Peyer's patch (tissue), 4 donors: ENCODE results near the gene IDH3B. TPM values are rescaled to one million over a fixed set of nuclear protein-coding genes. Genes with fewer than 3 reads are reported as not detected.
A peak's percentile ranks its signal among the peaks of the same experiment; 100 is the strongest.

Source experiments
- DNase-seq, 3 donors: peaks; one replicate each; pipeline ENCODE4 v3.0.0-alpha.2; 2017 to 2019
- H3K27ac ChIP-seq, 4 donors: fragments of 200-600 bp; sonication (generic); one replicate each; pipeline ENCODE4 v1.5.1; 2016 to 2019
- H3K27me3 ChIP-seq, 2 donors: fragments of 200-600 bp; sonication (generic); one replicate each; pipeline ENCODE4 v1.5.1; 2019
- H3K36me3 ChIP-seq, 3 donors: fragments of 200-600 bp; sonication (generic); one replicate each; pipeline ENCODE4 v1.5.1; 2016 to 2019
- H3K4me1 ChIP-seq, 4 donors: fragments of 200-600 bp; sonication (generic); one replicate each; pipeline ENCODE4 v1.5.1; 2016 to 2019
- H3K4me3 ChIP-seq, 4 donors: fragments of 200-600 bp; sonication (generic); 1 replicate in 3 of 4; 2 replicates in 1 of 4; pipeline ENCODE4 v1.5.1; 2016 to 2019; ENCODE audit warnings: mild to moderate bottlenecking in 1 of 4
- H3K9me3 ChIP-seq, 4 donors: fragments of 200-600 bp; sonication (generic); one replicate each; pipeline ENCODE4 v1.5.1; 2016 to 2019; ENCODE audit warnings: mild to moderate bottlenecking in 1 of 4
- POLR2A ChIP-seq, 2 donors: fragments of 450-650 bp; IDR thresholded peaks; one replicate each; pipeline ENCODE4 v1.5.1; 2017; ENCODE audit warnings: antibody characterized with exemption in 2 of 2, mild to moderate bottlenecking in 2 of 2, moderate library complexity in 2 of 2
- total RNA-seq, 4 donors: library from RNA; depleted of rRNA; stranded (reverse); fragments of >200 nt; gene quantifications; one replicate each; pipeline ENCODE4 v1.1.0, GENCODE V29; 2016
- TF ChIP-seq, protein P1 (sequence below), 6 experiments: fragments of 450-650 bp in 4 of 6; fragments of 200-600 bp in 2 of 6; sonication (generic) in 1 of 6; IDR thresholded peaks; one replicate each; pipeline ENCODE4 v1.5.1; 2017 to 2019; ENCODE audit warnings: antibody characterized with exemption in 6 of 6, mild to moderate bottlenecking in 3 of 6, moderate library complexity in 1 of 6

Gene IDH3B
- total RNA-seq, 4 donors from 2014 or later, result 113 to 156 (median 134) TPM

DNA sequence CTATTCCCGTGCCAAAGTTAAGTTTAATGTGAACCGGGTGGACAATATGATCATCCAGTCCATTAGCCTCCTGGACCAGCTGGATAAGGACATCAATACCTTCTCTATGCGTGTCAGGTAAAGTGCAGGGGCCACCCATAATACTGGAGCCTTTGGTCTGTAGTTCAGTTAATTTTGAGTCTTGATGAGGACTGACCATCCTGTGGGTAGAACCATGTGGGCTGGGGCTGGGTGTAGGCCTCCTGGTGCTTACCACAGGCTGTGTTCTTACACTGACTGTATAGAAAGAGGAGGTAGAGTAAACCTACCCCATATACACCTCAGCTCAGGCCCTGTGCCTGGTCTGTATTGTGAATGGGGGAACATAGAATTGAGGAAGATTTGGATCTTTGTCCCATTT lies 9.2 kb downstream of the IDH3B start:
- DNase-seq, result no peak
- Histone ChIP-seq H3K27me3 (no peaks in the 10 kb centered on the region), H3K4me1 (peaks cover 0 to 26% (median 4%) of the 10 kb centered on the region in 4 donors), H3K9me3 (no peaks in the 10 kb centered on the region), H3K4me3 (no peak overlapping the region), H3K27ac (no peak overlapping the region), H3K36me3 (peaks cover 0 to 58% (median 0%) of the 10 kb centered on the region in 3 donors)
- no peak for TF ChIP-seq POLR2A (IDR thresholded peaks at IDR 0.05)
- TF ChIP-seq, protein P1, sequence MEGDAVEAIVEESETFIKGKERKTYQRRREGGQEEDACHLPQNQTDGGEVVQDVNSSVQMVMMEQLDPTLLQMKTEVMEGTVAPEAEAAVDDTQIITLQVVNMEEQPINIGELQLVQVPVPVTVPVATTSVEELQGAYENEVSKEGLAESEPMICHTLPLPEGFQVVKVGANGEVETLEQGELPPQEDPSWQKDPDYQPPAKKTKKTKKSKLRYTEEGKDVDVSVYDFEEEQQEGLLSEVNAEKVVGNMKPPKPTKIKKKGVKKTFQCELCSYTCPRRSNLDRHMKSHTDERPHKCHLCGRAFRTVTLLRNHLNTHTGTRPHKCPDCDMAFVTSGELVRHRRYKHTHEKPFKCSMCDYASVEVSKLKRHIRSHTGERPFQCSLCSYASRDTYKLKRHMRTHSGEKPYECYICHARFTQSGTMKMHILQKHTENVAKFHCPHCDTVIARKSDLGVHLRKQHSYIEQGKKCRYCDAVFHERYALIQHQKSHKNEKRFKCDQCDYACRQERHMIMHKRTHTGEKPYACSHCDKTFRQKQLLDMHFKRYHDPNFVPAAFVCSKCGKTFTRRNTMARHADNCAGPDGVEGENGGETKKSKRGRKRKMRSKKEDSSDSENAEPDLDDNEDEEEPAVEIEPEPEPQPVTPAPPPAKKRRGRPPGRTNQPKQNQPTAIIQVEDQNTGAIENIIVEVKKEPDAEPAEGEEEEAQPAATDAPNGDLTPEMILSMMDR (IDR thresholded peaks at IDR 0.05), result no peak

DNA sequence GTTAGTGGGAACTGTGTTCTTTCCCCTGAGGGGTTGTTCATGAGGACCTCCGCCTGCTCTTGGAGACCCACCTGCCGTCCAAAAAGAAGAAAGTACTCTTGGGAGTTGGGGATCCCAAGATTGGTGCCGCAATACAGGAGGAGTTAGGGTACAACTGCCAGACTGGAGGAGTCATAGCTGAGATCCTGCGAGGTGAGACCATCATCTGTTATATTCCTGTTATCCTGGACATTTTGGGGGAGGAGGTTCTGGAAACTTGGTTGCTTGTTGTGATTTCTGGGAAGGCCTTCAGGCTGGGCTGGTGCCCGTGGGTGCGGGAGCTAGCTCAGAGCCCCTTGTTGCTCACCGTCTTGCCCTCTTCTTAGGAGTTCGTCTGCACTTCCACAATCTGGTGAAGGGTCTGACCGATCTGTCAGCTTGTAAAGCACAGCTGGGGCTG lies 9.6 kb downstream of the IDH3B start:
- Histone ChIP-seq H3K36me3 (peaks cover 0 to 54% (median 0%) of the 10 kb centered on the region in 3 donors), H3K9me3 (no peaks in the 10 kb centered on the region), H3K4me1 (peaks cover 0 to 26% (median 4%) of the 10 kb centered on the region in 4 donors), H3K27me3 (no peaks in the 10 kb centered on the region), H3K27ac (no peak overlapping the region), H3K4me3 (peak overlapping the region in 1 of 4 donors; percentile 97)
- TF ChIP-seq, protein P1 (IDR thresholded peaks at IDR 0.05), result no peak
- TF ChIP-seq POLR2A (IDR thresholded peaks at IDR 0.05), result no peak
- no peak for DNase-seq

DNA sequence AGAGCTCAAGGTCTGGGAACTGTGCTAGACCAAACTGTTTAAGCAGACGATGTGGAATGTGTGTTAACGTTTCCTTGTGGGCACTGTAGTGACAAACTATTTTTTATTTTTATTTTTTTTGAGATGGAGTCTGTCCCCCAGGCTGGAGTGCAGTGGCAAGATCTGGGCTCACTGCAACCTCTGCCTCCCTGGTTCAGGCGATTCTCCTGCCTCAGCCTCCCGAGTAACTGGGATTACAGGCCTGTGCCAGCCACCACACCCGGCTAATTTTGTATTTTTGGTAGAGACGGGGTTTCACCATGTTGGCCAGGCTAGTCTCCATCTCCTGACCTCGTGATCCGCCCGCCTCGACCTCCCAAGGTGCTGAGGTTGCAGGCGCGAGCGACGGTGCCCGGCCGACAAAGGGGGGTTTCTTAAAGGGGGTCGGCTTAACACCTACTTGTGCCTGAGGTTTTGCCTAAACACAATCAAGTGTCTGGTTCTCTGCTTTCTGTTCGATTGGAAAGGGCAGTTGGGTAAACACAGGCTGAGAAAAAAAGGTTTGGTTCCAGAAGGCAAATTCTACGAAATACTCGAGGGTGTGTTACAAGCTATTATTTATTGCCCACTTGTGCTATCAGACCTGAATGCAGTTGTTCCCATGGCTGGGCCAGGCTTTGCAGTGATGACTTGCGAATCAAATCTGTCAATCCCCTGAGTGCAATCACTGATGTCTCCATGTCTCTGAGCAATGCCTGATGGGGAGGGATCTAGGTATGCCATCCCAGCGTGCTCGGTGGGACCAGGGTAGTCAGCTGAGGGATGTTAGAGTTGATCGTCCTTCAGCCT lies 10.2 kb downstream of the IDH3B start:
- H3K4me3 ChIP-seq, result peak overlapping the region; percentile 65 to 97 (median 72)
- peaks cover 0 to 26% (median 4%) of the 10 kb centered on the region in 4 donors for H3K4me1 ChIP-seq
- no peak for DNase-seq
- TF ChIP-seq, protein P1 (IDR thresholded peaks at IDR 0.05), result no peak
- TF ChIP-seq POLR2A (IDR thresholded peaks at IDR 0.05), result no peak
- H3K27ac ChIP-seq, result peak overlapping the region in 1 of 4 donors; percentile 95
- H3K27me3 ChIP-seq, result no peaks in the 10 kb centered on the region
- H3K9me3 ChIP-seq, result no peaks in the 10 kb centered on the region
- peaks cover 0 to 48% (median 0%) of the 10 kb centered on the region in 3 donors for H3K36me3 ChIP-seq

DNA sequence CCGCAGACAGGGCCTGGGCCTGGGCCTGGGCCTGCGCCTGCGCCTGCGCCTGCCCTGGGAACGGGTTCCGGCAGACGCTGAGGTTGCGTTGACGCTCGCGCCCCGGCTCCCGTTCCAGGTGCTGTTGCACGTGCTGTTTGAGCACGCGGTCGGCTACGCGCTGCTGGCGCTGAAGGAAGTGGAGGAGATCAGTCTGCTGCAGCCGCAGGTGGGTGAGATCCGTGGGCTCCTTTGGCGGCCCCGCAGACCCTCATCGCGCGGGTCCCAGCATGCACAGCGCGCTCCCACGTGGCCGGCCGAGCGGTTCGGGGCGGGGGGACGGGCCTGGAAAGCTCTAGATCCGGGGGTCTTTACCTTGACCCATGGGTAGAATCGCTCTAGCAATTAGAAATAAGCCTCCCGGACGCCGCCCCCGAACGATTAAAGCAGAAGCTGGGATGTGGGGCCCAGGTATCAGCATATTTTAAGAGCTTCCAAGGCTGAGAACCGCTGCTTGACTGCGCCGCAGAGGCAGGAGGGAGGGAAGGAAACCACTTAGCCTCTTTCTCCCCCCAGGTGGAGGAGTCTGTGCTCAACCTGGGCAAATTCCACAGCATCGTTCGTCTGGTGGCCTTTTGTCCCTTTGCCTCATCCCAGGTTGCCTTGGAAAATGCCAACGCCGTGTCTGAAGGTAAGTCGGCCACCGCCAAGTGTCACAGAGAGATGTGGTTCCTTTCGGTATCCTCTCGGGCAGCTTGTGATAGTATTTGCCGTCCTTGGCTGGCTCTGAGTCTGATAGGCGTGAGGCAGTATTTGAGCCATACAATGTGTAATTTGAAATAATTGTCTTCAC lies 11.1 kb downstream of the IDH3B start:
- DNase-seq, result peak in 2 of 3 donors; percentile 57 to 69
- Histone ChIP-seq H3K4me1 (peaks cover 0 to 26% (median 4%) of the 10 kb centered on the region in 4 donors), H3K27ac (peak overlapping the region; percentile 84 to 95 (median 90)), H3K9me3 (no peaks in the 10 kb centered on the region), H3K36me3 (peaks cover 0 to 39% (median 0%) of the 10 kb centered on the region in 3 donors), H3K27me3 (no peaks in the 10 kb centered on the region), H3K4me3 (peak overlapping the region; percentile 65 to 97 (median 72))
- no peak for TF ChIP-seq POLR2A (IDR thresholded peaks at IDR 0.05)
- TF ChIP-seq, protein P1 (IDR thresholded peaks at IDR 0.05), result no peak
